ENCODE measurements around the gene KIF24.

DNA sequence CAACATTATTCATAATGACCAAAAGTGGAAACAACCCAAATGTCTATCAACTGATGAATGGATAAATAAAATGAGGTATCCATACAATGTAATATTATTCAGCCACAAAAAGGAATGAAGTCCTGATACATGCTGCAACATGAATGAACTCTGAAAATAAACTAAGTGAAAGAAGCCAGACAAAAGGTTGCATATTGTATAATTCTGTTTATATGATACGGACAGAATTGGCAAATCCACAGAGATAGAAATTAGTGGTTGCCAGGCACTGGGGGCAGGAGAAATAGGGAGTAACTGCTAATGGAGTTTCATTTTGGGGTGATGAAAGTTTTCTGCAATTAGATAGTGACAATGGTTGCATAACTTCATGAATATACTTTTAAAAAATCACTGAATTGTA lies 47.0 kb downstream of the KIF24 start:
- TF ChIP-seq CTCF (IDR thresholded peaks at IDR 0.05 in 8 of 11, conservative IDR thresholded peaks at IDR 0.05 in 3 of 11) (no peak), POLR2AphosphoS5 (IDR thresholded peaks at IDR 0.05) (no peak)
